SH-SY5Y (cell line): ENCODE results near the gene PAM16.

Experiments used
- GATA2 ChIP-seq: IDR thresholded peaks from 2 replicates; pipeline ENCODE4 v1.6.1; 2011; ENCODE audit warnings: mild to moderate bottlenecking, low read depth, low read length
- GATA3 ChIP-seq: IDR thresholded peaks from 2 replicates; pipeline ENCODE4 v1.6.1; 2011; ENCODE audit warnings: low read depth, mild to moderate bottlenecking, low read length, moderate library complexity

PAM16 gene

DNA sequence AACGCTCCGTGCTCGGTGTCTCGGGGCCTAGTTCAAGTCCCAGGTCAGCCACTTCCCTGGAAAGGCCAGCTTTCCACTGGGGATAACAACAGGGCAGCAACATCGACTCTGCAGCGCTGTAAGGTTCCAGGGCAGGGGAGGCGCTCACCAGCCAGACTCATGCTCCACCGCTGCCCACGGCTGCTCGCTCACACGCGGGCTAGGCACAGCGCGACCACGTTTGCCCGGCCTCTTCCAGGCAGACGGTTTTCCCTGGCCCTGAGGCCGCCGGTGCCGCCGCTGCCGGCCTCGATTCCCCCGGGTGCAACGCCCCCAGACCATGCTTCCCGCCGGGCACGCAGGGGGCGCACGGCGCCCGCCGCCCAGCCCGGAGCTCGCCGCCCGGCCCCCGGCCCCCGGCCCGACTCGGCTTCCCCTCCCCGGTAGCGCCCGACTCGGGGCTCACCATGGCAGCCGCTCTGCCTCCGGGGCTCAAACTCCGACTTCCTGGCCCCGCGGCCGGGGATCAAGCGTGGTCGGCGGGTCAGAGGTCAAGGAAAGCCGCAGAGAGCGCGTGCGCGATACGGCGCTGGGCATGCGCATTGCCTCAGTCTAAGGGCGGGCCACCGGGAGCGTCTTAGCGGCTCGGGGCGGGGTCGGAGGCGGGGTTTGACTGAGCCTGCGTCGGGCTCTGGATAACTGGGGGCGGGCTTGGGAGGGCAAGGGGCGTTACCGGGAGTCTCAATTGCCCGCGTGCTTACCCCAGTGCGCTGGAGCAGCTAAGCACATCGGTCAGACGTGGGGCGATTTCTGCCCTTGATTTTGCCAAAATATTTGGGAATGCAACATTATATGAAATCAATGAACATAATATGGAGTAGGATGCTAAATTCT is at the start of gene PAM16:
Gene PAM16 (minus strand): TSS at position 535 of the 873 bp plus-strand sequence. CDS start 87 bp downstream, at position 448.
- TF ChIP-seq GATA3, result no peak
- TF ChIP-seq GATA2, result no peak

DNA sequence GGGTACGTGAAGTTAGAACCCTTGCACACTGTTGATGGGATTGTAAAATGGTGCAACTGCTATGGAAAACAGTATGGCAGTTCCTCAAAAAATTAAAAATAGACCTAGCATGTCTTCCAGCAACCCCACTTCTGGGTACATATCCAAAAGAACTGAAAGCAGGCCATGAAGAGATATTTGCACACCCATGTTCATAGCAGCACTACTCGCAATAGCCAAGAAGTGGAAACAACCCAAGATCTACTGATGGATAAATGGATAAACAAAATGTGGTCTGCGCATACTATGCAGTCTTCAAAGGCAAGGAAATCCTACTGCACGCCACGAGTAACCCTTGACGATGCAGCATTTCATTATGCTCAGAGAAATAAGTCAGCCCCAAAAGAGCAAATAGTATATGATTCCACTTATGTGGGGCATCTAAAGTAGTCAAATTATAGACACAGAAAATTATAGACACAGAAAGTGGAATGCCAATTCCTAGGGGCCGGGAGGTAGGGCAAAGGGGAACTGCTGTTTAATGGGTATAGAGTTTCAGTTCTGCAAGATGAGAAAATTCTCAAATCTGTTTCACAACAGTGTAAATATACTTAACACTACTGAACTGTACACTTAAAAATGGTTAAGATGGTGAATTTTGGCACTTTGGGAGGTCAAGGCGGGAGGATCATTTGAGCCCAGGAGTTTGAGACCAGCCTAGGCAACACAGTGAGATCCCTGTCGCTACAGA is 48.0 kb upstream of the PAM16 start:
- no peak for TF ChIP-seq GATA3

DNA sequence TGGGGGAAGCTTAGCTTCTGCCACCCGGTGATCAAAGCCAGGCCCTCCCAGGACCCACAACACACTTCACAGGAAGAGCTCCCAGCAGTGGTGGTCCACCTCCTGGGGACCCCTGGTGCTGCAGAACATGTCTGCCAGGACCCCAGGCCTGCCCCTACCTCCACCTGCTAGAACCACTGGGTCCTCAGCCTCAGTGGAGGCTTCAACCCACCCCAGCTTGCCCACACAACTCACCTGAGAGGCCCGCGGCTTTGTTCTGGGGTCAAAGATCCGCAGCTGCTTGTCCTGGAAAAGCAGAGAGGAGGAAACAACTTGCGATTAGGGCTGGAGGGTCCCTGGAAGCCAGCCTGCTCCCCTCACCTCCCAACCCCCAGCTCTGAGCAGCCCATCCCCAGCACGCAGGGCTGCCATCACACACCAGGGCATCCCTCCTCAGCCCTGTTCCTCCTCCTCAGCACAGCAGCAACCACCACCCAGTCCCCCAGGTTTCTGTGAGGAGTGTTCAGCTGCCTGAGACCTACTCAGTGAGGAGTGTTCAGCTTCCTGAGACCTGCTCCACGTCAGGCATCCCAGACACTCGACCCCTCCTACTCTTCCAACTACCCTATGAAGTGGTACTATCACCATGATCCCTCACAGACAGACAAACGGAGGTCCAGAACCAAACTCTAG is 44.1 kb upstream of the PAM16 start:
- TF ChIP-seq GATA3 (no peak), GATA2 (no peak)

DNA sequence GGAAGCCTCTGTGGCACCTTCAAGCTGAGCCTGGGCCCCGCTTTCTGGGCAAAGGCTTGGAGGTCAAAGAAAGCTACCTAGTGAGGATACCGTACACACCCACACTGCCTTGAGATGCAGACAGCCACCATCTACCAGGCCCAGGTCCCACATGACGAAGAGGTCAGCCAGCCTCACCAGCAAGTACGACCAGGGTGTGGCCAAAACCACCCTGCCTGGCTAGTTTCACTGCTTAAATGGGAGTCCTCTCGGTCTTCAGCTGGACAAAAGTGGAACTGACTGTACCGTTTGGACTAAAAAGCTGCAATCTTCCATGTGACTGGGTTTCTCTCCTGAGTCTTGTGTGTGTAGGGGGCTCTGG is 42.1 kb upstream of the PAM16 start:
- TF ChIP-seq GATA3, result no peak
- no peak for TF ChIP-seq GATA2

DNA sequence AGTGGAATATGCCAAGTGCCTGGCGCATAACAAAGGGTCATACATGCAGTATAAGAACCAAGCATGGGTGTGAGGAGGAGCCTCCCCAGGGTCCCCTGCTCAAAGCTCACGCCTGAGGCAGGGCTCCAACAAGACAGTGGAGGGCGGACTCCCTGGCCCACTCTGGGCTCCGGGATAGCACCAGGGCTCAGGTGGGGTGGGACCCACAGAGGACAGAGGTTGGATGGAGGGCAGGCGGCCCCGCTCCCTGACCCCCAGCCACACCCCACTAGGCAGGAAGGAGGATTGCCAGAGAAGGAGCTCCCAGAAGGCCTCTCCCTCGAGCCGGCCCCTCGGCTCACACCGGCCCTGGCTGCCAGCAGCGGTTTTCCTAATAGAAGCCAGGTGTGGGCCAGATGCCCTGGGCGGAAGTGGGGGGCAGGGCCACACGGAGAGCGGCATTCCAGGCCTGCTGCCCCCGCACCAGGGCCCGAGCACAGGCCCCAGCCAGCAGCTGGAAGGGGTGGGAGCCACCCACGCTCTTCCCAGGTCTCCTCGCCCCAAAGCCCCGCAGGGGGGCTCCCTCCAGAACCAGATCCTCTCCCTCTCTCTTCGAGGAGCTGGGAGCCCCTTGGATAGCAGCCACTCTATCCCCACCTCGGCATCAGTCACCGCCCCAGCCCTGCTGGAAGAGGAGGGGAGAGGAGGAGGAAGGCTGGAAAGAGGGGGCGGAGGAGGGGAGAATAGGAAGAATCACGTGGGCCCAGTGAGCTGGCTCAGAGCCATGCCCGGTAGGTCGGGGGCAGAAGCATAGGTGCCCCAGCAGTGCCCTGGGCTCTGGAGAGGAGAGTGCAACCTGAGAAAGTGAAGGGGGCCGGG is 41.5 kb upstream of the PAM16 start:
- no peak for TF ChIP-seq GATA3
- no peak for TF ChIP-seq GATA2

DNA sequence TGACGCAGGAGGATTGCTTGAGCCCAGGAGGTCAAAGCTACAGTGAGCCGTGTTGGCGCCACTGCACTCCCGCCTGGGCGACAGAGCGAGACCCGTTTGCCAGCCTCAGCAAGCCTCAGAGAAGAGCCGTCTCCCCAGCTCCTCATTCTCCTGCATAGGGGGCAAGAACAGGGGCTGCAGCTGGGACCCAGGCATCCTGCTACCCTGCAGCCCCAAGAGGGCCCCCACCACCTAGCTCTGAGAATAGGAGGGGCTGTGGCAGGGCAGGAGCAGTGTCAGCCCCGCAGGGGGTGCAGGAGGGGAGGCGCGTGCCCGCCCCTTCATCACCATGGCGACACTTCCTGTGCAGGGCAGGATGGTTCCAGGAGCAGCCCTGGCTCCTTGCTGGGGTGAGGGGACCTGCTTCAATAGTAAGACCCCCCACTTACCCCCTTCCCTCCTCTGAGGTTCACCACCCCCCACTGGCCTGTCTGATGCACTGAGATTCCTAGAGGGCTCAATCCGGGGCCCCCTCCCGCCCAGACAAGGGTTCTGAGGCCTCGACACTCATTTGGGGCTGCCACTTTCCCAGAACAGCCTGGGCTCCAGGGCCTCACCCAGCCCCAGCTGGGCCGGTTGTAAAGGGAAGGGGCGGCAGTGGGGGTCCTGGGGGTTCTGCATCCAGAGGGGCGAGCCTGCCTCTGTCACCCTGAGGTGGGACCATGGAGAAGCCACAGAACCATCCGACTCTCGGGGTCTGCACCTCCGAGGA is 40.7 kb upstream of the PAM16 start:
- no peak for TF ChIP-seq GATA2
- no peak for TF ChIP-seq GATA3

DNA sequence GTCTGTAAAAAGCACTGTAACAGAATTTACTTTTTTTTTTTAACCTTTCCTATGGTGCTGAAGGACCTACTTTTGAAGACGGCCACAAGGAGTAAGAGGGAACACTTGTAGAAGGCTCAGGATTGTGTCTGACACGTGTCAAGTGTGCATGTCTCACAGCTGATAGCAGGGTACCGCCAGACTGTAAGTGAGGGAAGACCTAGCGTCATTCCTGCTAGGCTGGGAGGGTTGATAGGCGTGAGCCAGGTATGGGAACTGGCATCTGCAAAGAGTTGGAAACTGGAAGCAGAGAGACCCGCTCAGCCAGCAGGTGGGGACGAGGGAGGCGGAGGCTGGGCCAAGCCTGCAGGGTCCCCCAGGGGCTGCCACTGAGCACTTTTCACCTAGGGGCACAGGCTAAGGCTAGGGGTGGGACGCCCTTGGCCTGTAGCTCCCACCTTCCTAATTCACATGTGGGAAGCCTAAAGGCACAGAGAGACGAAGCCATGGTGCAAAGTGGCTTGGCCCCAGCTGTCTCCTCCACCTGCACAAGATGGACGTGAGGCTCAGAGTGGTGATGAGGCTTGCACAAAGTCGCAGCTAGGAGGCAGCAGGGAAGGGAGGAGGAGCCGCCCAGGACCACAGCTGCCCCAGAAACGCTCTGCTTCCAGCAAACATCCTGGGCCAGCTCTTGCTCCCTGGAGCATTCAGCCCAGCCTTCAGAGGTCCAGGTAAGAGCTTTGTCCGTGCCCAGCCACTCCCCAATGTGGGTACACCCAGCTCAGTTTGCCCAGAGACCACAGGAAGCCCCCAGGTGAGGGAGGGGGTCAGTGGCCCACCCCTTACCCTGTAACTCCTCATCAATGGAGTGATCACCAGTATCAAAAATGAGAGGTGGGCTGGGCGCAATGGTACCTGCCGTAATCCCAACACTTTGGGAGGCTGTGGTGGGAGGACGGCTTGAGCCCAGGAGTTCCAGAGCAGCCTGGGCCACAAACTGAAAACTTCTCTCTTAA is 39.4 kb upstream of the PAM16 start:
- TF ChIP-seq GATA3 (no peak), GATA2 (no peak)

DNA sequence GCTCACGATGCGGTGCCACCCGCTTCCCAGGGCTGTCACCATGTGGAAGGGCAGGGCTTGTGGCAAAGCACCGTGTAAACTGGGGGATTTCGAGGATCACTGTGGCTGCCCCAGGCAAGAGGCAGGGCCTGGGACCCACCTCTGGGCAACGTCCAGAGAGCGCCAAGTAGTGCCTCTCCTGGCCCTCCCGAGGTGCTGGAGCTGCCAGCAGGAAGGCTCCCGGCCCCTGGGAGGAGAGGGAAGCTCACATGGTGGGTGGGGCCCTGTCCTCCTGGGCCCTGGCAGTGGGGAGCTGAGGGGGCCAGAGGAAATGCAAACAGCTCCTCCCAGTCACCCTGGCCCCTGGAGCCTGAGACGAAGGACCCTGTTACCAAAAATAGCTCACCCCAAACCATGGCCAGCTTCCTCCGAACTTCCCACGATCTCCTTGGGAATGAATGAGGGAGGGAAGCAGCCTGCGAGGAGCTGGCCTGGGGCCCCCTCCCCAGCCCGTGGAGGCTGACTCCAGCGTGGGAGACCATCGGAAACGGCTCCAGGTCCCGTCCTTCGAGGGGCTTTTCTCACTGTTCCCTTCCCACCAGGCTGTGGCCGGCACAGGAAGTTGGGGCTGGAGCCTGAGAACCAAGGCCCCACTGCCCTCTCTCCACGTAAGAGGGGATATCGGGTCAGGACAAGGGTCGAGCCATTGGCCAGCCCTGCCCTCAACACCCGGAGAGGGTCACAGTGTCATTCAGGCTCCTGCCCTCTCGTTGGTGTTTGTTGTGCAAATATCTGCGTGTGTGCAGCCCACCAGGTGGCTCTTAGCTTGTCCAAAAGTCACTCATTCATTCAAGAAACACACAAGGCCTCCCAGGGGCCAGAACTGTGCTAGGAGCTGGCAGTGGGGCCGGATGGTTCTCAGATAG is 38.2 kb upstream of the PAM16 start:
- no peak for TF ChIP-seq GATA3

DNA sequence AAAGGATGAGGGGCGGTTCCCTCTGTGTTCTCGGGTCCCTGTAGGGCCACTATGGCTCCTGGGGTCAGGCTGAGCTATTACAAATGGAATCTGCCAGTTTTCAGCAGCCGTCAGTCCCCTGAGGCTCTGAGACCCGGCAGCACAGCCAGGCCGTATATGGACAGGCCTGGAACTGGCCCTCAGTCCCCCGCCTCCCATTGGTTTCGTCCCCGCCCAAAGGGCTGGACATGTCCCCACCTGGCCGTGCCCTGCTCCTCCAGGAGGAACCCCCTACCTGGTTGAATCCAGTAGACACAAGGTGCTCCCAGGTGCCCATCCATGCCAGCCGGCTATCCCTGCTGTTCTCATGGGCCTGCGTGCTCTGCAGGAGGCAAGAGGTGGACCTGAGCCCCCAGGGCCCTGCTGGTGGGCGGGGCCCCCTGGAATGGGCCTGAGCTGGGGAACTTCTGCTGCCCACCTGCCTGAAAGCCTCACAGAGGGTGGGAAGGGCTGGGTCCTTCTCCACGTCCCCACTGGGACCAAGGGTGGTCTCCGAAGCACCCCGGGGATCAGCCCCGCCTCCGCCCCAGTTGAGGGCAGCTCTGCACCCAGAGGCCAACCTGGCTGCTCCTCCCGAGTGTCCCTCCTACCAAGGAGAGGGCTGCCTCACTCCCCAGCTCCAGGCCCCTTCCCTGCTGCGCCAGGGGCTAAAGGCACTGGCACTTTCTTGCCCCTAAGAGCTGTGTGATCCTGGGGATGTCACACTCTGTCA is 37.3 kb upstream of the PAM16 start:
- no peak for TF ChIP-seq GATA2
- TF ChIP-seq GATA3, result no peak

DNA sequence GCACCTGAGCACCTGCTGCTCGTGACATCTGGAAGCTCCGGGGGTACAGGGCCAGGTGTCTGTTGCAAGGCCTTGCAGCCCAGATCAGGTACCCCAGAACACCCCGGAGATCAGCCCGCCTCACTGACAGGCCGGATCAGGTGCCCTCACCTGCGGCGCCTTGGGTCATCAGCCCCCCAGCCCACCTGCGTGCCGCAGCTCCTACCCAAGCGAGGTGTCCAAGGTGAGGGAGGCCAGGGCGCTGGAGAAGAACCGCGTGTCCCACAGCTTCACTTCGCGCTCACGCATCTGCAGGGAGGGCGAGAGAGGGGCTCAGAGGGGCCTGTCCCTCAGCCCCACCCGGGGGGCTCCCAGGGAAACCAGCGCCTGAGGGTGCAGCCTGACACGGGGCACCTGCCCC is 36.7 kb upstream of the PAM16 start:
- TF ChIP-seq GATA3 (no peak), GATA2 (no peak)
